ENCODE measurements around the gene PDE4B.

PDE4B gene

GRCh38 chr1:66156144-66156543, 363.4 kb downstream of the PDE4B start:
- Mint-ChIP-seq H3K4me1 (no peaks in the 10 kb centered on the region), H3K9me3 (no peaks in the 10 kb centered on the region), H3K27ac (no peak overlapping the region), H3K27me3 (peaks cover 16% of the 10 kb centered on the region), H3K4me3 (no peak overlapping the region)
- ATAC-seq = no peak
- DNase-seq = no peak

GRCh38 chr1:66159800-66160199, 367.1 kb downstream of the PDE4B start:
- no peak overlapping the region for H3K4me3 Mint-ChIP-seq

GRCh38 chr1:66160719-66161118, 368.0 kb downstream of the PDE4B start:
- no peaks in the 10 kb centered on the region for H3K9me3 Mint-ChIP-seq
- H3K27me3 Mint-ChIP-seq = peaks cover 7% of the 10 kb centered on the region
- no peak for DNase-seq
- no peaks in the 10 kb centered on the region for H3K4me1 Mint-ChIP-seq
- ATAC-seq = no peak
- no peak overlapping the region for H3K4me3 Mint-ChIP-seq
- no peak overlapping the region for H3K27ac Mint-ChIP-seq

More at GRCh38 chr1:66159800-66160199, 367.1 kb downstream of the PDE4B start:
- Mint-ChIP-seq H3K9me3 (no peaks in the 10 kb centered on the region), H3K4me1 (no peaks in the 10 kb centered on the region), H3K27ac (no peak overlapping the region), H3K27me3 (peaks cover 5% of the 10 kb centered on the region)
- ATAC-seq (no peak), DNase-seq (no peak)

GRCh38 chr1:66166753-66167152, 374.1 kb downstream of the PDE4B start:
- H3K4me3 Mint-ChIP-seq = no peak overlapping the region
- DNase-seq = no peak
- H3K27me3 Mint-ChIP-seq = peaks cover 47% of the 10 kb centered on the region
- peaks cover 18% of the 10 kb centered on the region for H3K4me1 Mint-ChIP-seq
- no peak for ATAC-seq
- no peaks in the 10 kb centered on the region for H3K9me3 Mint-ChIP-seq
- H3K27ac Mint-ChIP-seq = no peak overlapping the region

- ATAC-seq (no peak), DNase-seq (no peak)
- Mint-ChIP-seq H3K4me1 (peaks cover 18% of the 10 kb centered on the region), H3K27me3 (peaks cover 47% of the 10 kb centered on the region), H3K27ac (no peak overlapping the region), H3K9me3 (no peaks in the 10 kb centered on the region), H3K4me3 (no peak overlapping the region)
Observed at GRCh38 chr1:66167267-66167666, 374.6 kb downstream of the PDE4B start.

- Mint-ChIP-seq H3K27me3 (peaks cover 47% of the 10 kb centered on the region), H3K4me3 (no peak overlapping the region), H3K4me1 (peaks cover 18% of the 10 kb centered on the region), H3K27ac (no peak overlapping the region), H3K9me3 (no peaks in the 10 kb centered on the region)
- DNase-seq = no peak
- peak; percentile 12 for ATAC-seq
Observed at GRCh38 chr1:66168467-66168887, 375.8 kb downstream of the PDE4B start.

GRCh38 chr1:66168948-66169671, 376.4 kb downstream of the PDE4B start:
- Mint-ChIP-seq H3K27ac (no peak overlapping the region), H3K4me3 (no peak overlapping the region), H3K9me3 (no peaks in the 10 kb centered on the region), H3K4me1 (peaks cover 18% of the 10 kb centered on the region), H3K27me3 (peaks cover 42% of the 10 kb centered on the region)
- ATAC-seq (peak; percentile 78), DNase-seq (no peak)

GRCh38 chr1:66172272-66172671, 379.6 kb downstream of the PDE4B start:
- DNase-seq (no peak), ATAC-seq (no peak)
- Mint-ChIP-seq H3K27me3 (peaks cover 29% of the 10 kb centered on the region), H3K4me3 (no peak overlapping the region), H3K4me1 (peaks cover 18% of the 10 kb centered on the region), H3K27ac (no peak overlapping the region), H3K9me3 (no peaks in the 10 kb centered on the region)

- H3K9me3 Mint-ChIP-seq = no peaks in the 10 kb centered on the region
- H3K27ac Mint-ChIP-seq = no peak overlapping the region
- DNase-seq (no peak), ATAC-seq (no peak)
- H3K4me1 Mint-ChIP-seq = no peaks in the 10 kb centered on the region
- peaks cover 11% of the 10 kb centered on the region for H3K27me3 Mint-ChIP-seq
- no peak overlapping the region for H3K4me3 Mint-ChIP-seq
Observed at GRCh38 chr1:66175098-66175497, 382.4 kb downstream of the PDE4B start.

GRCh38 chr1:66175581-66175980, 382.9 kb downstream of the PDE4B start:
- Mint-ChIP-seq H3K4me3 (no peak overlapping the region), H3K9me3 (no peaks in the 10 kb centered on the region), H3K4me1 (no peaks in the 10 kb centered on the region), H3K27ac (peak overlapping the region in 1 of 2 donors; percentile 72), H3K27me3 (peaks cover 6% of the 10 kb centered on the region)
- DNase-seq (no peak), ATAC-seq (no peak)

GRCh38 chr1:66176012-66176715, 383.5 kb downstream of the PDE4B start:
- ATAC-seq = no peak
- Mint-ChIP-seq H3K27ac (no peak overlapping the region), H3K27me3 (peaks cover under 1% of the 10 kb centered on the region), H3K4me3 (no peak overlapping the region), H3K4me1 (no peaks in the 10 kb centered on the region), H3K9me3 (no peaks in the 10 kb centered on the region)
- no peak for DNase-seq

GRCh38 chr1:66176832-66177231, 384.1 kb downstream of the PDE4B start:
- Mint-ChIP-seq H3K27me3 (no peaks in the 10 kb centered on the region), H3K4me3 (no peak overlapping the region), H3K27ac (peak overlapping the region in 1 of 2 donors; percentile 27), H3K9me3 (no peaks in the 10 kb centered on the region), H3K4me1 (peaks cover 5% of the 10 kb centered on the region)
- ATAC-seq = no peak
- DNase-seq = no peak

- Mint-ChIP-seq H3K4me1 (peaks cover 10% of the 10 kb centered on the region), H3K27me3 (no peaks in the 10 kb centered on the region), H3K9me3 (no peaks in the 10 kb centered on the region), H3K27ac (no peak overlapping the region), H3K4me3 (no peak overlapping the region)
- no peak for ATAC-seq
- DNase-seq = no peak
Observed at GRCh38 chr1:66177510-66177909, 384.8 kb downstream of the PDE4B start.

GRCh38 chr1:66182026-66182425, 389.3 kb downstream of the PDE4B start:
- ATAC-seq (no peak), DNase-seq (no peak)
- Mint-ChIP-seq H3K9me3 (no peaks in the 10 kb centered on the region), H3K4me3 (peak overlapping the region; percentile 33 to 36), H3K4me1 (peaks cover 26% of the 10 kb centered on the region), H3K27me3 (no peaks in the 10 kb centered on the region), H3K27ac (no peak overlapping the region)

GRCh38 chr1:66182551-66183178, 390.0 kb downstream of the PDE4B start:
- Mint-ChIP-seq H3K4me1 (peaks cover 26% of the 10 kb centered on the region), H3K9me3 (no peaks in the 10 kb centered on the region), H3K27ac (peak overlapping the region in 1 of 2 donors; percentile 8), H3K4me3 (peak overlapping the region in 1 of 2 donors; percentile 33), H3K27me3 (no peaks in the 10 kb centered on the region)
- DNase-seq = peak; percentile 52 to 74
- ATAC-seq = peak; percentile 100

- no peaks in the 10 kb centered on the region for H3K27me3 Mint-ChIP-seq
- no peak for ATAC-seq
- DNase-seq = no peak
- H3K4me1 Mint-ChIP-seq = peaks cover 26% of the 10 kb centered on the region
- H3K27ac Mint-ChIP-seq = no peak overlapping the region
- H3K4me3 Mint-ChIP-seq = no peak overlapping the region
- no peaks in the 10 kb centered on the region for H3K9me3 Mint-ChIP-seq
Observed at GRCh38 chr1:66183400-66183799, 390.7 kb downstream of the PDE4B start.

Measured in stimulated activated naive CD8-positive, alpha-beta T cell treated with anti-CD3 and anti-CD28 coated beads, Interleukin-15, amount 100 ng/mL, for 72 hours (primary cell).